HG03571 (cell line): Measurements from ENCODE around the gene PKNOX2.
A peak's percentile ranks its signal among the peaks of the same experiment; 100 is the strongest.

Source experiments
- ATAC-seq: cut with Tn5 transposase; IDR thresholded peaks from one replicate; pipeline ENCODE4 v1.9.1; 2021; ENCODE audit not compliant: unreplicated experiment

Gene PKNOX2

DNA sequence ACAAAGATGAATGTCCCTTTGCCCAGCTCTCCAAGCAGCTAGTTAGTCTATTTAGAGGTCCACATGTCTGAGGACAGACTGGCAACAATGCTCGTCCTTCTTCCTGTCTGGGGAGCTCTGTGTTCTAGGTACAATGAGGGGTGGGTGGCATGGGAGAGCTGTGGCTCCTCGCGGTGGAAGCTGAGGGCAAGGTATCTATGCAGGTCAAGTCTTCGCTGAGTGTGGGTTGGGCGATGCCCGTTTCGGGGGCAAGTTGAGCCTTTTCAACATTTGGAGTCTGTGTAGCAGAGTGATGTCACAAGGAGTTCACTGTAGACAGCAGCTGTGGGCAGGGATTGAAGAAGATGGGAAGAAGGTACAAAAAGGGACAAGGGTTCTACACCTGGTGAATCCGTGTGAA, 168.3 kb downstream of the PKNOX2 start:
- ATAC-seq: no peak

GRCh38 chr11:125333354-125334073, 169.0 kb downstream of the PKNOX2 start:
- no peak for ATAC-seq

DNA sequence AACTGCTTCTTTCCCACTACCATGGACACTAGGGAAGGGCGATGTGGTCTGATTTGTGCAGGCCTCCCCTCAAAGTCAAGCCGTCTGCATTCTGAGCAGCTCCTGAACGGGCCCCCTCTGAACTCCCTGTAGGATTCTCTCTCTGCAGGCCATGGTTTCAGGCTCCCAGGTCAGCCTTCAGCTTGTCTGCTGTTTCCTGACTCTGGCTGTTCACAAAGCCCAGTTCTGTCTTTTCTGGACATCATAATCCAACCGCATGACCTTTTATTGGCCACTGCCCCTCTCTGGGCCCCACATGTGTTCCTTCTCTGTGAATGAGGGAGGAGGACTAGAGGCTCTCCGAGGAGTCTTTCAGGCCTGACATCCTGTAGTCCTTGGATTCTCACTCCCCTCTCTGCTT, 170.6 kb downstream of the PKNOX2 start:
- ATAC-seq: no peak

GRCh38 chr11:125337836-125338834, 173.6 kb downstream of the PKNOX2 start:
- ATAC-seq: no peak

DNA sequence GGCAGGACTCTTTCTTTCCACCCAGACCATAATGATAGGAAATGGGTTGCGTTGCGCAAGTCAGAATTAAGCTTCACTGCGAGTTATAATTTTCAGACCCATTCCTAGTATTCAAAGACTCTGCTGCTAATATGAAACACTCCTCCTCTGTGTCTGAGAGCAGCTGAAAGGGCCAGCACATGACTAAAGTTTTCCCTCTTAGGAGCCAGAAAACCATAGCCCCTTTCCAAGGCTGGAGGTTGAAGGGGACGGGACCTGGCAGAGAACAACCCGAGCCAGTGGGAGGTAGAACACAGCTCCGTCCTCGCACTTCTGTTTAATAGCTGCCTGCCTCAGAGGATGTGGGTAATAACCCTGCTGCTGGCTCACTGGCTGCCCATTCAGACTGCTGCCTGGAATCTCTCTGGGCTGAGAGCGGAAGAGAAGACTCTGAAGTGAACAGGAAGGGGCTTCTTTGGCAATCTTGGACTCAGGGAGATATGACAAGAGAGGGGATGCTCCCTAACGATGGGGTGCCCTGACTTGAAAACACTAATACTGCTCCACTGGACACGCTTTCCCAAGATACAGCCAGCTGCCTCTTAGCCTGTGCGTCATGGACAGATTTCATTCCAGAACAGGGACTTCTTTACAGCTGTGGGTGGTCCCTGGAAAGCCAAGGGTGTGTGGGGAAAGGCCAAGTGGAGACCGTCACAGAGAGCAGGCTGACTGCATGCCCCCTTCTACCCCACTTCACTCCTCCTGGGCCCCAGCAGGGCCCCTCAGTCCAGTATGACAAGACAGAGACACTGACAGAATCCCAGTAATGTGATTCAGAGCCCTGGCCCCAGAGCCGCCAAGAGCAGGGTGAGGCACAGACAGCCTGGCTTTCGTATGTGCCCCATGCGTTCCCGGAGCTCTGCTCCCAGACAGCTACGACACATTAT, 174.6 kb downstream of the PKNOX2 start:
- no peak for ATAC-seq

DNA sequence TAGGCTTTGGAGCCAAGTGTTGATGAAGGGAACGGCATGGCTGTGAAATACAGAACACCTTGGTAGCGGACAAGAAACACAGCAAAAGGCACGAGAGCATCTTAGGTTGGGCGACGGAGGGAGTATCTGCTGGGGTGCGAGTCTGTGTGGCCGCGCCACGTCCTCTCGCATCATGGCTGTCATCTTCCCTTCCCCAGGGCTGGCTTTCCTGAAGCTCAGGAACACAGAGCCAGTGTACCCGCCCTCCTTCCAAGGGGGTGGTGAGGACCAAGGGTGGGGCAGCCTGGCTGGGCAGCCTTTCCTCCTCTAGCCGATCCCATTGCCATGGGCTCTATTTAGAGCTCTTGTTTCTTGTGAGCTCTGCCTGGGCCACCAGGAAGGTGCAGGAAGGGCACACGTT, 177.1 kb downstream of the PKNOX2 start:
- ATAC-seq: no peak

GRCh38 chr11:125342281-125342930, 177.9 kb downstream of the PKNOX2 start:
- ATAC-seq: no peak

GRCh38 chr11:125343086-125343717, 178.7 kb downstream of the PKNOX2 start:
- ATAC-seq: no peak

GRCh38 chr11:125343718-125344131, 179.2 kb downstream of the PKNOX2 start:
- no peak for ATAC-seq

DNA sequence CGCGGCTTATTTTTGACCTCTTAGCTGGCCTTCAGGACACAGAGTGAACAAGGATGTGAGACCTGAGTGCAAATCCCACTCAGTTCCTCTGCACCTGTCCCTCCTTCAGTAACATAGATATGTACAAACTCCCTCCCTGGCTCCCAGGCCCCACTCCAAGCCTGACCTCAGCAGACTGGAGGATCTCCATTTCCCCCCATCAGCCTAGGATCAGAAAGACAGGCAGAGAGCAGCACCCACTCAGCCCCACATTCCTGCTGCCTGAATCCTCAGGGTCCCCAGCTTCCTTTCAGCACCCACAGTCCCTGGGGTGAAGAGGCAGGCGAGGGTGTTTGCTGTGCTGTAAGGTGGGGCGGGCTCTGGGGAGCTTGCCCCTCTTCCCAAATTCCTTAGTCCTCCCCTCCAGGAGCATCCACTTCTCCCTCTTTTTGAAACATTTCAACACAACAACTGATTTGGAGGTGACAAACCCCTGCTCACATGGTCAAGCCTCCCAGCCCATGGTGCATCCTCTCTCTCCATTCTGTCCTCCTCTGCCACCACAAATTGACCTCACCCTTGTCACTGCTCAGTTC, 180.4 kb downstream of the PKNOX2 start:
- no peak for ATAC-seq

DNA sequence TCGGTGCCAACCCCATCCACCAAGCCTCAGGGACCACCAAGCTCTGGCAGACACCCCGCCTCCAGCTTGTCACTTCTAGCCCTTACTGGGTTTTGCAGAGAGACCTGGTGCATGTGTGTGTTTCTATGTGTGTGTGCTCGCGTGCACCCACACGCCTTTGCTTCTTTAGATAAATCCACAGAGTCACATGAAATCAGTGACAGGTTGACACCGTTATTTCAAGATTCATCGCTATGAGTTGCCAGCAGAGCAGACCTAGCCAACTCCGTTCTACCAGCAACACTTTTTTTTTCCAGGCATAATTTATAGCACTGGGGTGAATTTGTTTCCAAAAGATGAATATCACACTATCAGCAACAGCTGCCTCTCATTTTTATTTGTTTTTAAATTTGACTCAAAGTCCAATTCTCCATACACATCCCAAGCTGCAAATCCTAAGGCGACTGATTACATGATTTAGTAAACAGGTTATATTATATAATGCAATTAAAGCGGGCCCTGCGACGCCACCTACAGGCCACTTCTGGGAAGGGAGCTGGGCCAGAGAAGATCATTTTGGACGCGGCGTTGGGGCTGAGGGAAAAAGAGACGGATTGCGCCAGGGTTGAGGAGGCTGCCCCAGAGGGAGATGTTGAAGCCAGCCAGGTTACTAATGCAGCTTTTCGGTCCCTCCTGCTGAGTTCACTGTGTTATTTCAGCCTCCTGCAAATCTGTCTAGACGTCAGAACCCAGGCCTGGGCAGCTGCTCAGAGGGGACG, 181.0 kb downstream of the PKNOX2 start:
- peak; percentile 57 for ATAC-seq

- ATAC-seq: no peak
Measured at GRCh38 chr11:125346179-125346530, 181.6 kb downstream of the PKNOX2 start.

DNA sequence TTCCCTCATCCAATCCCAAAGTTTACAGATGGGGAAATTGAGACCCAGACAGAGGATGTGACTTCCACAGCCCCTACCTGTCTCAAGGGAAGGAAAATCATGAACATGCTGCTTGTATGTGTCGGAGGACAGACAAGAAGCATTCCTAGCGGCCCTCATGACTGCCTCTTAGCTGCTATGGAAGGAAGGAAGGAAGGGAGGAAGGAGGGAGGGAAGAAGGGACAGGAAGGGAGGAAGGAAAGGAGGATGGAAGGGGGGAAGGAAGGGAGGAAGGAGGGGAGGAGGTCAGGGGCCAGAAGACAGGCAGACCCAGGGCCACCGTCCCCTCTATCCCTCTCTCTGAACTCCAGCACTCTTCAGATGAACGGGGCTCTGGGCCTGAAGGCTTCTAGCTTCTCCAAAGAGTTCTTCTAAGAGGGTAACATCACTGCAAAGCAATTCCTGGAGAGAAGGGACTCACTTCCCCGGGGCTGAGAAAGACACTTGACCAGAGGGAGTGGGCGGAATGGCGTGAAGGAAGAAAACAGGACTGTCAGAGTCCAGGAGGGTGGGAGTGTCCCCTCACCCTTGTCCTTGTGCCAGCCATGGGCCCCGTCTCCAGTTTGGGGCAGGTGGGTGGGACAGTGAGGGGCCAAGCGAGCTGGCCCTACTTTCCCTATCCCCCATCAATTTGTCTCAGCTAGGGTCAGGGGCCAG, 182.2 kb downstream of the PKNOX2 start:
- no peak for ATAC-seq

DNA sequence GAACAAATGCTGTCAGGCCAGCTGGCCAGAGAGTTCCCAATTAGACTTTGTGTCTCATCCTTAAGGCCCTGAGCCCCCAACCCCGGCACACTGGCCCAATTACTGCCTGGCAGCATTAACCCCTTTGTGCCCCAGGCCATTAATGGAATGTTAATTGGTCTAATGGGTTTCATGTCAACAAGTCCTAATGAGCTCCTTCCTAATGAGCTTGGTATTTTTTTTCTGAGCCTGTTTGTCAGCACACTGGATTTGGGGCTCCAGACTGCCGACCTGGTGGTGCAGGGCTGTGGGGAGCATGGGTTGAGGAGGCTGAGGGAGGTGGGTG, 182.7 kb downstream of the PKNOX2 start:
- ATAC-seq: no peak

- no peak for ATAC-seq
Measured at GRCh38 chr11:125348141-125348651, 183.6 kb downstream of the PKNOX2 start.

DNA sequence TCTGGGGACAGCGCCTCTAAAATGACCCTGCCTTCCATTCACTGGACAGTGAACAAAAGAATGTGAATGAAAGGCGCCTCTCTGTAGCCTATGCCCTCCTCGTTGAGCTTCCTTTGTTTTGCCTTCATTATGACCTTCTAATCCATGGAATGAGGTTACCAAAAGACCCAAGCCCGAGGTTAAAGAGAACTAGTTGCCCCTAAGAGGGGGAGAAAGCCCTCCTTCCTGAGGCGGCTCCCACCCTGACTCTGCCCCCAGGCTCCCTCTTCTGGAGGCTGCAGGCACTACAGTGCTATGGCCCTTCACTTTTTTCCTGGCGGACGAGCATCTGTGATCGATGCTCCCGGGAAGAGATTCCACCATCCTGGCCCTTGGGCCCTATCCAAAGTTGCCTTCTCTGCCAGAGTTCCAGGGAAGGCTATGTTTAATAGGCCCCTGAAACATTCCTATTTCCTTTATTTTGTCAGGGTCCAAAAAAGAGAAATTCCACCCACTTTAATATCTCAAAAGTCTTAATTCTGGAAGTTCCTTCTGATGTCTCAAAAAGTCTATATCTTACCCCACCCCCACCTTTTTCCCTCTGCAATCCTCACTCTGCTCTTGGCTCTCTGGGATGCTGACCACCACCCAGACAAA, 184.2 kb downstream of the PKNOX2 start:
- no peak for ATAC-seq

DNA sequence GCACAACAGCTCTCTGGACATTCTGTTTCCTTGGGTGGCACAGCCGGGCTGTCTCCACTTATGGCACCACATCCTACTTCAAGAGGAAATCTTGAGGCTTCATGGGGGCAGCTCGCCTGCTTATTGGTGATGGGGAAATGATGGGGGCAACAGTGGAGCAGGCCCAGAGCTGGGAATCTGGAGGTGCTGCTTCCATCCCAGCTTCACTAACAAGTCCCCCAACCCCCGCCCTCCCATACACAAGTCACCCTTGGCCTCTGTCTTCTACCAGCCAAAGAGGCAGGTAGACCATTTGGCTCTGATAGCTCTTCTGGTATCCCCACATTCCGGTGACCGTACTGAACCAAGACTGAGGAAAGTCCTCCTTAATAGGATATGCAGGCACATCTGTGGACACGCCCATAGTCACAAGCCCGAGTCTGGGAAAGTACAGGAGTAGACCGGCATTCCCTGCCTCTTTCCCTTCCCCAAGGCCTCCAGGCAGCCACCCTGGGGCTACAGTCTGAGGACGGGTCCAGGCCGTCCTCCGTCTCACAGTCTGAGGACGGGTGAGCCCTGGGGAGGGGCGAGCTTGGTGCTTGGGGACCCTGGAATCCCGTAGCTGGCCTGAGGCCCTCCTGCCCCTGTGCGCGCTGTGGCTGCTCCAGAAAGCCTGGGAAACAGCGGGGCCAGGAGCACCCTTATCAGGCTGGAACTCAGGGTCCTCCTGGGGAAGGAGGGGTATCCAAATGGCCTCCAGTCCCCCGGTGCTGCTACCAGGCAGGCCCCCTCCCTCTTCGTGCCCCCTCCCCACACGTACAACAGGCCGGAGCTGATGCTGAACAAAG, 185.9 kb downstream of the PKNOX2 start:
- ATAC-seq: no peak
